DMS114 treated with DMSO at 0.1 percent for 48 hours (cell line): Measurements from ENCODE around the gene CEP131.

Source experiments
- DNase-seq: peaks from one replicate; lab custom pipeline; 2025; ENCODE audit not compliant: unreplicated experiment; lab: John Stamatoyannopoulos, UW

Gene CEP131

DNA sequence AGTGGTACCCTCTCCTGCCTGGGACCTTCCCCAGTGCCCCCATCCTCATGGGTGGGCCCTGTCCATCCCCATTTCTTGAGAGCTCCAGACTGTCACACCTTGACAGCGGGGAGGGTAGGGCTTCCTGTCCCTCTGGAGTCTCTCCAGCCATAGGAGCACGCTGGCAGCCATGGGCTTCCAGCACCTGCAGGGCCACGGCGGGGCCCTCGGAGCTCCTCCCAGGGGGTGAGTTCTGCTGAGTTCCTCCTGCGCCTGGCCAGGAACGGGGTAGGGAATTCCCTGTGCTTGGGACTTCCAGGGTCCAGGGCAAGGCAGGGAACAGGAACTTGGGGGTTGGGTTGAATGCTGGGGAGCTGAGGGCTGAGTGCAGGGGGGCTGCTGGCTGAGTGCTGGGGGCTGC is 33.7 kb downstream of the CEP131 start:
- no peak for DNase-seq

- DNase-seq = no peak
Observed at GRCh38 chr17:81188491-81188840, 34.3 kb downstream of the CEP131 start.

DNA sequence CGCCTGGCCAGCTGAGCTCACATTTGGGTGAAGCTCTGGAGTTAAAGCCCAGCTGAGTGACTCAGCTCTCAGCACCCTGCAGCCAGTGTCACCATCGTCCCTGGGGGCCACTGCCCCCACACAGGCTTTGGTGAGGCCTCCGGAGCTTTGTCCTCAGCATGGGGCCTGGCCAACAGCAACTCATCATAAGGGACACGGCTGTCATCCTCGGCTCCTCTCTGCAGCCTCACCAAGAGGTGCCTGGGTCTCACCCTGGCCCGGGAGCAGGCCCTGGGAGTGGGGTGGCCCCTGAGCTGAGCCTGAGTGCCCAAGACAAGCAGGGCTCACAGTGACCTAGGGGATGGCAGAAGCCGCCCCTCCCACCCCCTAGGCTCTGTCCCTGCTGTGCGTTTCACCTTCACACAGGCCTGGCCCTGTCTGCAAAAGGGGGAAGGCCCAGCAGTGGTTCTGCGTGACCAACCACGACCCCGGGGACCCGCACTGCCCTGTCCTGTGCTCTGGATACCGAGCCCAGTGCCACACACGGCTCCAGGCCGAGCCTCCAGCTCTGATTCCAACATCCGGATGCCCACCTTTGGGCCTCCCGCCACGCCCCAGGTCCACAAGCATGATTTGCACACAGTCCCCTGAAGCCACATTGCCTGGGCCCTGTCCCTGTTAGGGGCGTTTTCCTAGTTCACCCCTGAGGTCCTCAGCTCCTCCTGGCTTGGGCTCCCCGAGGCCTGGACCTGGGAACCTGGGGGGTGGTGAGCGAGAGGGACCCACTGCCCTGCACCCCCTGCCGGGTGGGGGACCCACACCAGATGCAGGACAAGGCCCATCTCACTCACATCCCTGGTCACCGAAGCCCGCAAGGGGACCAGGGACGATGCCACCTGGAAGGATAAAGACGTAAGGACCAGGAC is 34.9 kb downstream of the CEP131 start:
- no peak for DNase-seq

- DNase-seq = no peak
Observed at GRCh38 chr17:81187120-81187519, 35.6 kb downstream of the CEP131 start.

GRCh38 chr17:81186203-81186602 is 36.6 kb downstream of the CEP131 start:
- DNase-seq = no peak

DNA sequence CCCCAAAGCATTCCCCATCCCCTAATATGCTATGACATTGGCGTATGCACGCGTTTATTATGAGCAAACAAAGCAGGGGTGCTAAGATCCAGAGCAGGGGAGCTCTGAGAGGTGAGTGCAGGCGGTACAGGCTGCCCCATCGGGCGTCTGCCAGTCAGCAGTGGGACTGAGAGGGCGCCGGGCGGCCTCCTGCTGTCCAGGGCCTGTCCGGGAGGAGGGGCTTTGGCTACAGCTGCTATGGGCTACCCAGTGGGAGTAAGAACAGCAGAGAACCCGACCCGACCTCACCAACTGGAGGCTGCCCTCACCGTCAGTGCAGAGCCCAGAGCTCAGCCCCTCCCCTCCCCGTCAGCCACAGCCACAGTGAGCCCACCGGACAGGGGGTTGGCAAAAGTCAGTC is 38.2 kb downstream of the CEP131 start:
- no peak for DNase-seq

DNA sequence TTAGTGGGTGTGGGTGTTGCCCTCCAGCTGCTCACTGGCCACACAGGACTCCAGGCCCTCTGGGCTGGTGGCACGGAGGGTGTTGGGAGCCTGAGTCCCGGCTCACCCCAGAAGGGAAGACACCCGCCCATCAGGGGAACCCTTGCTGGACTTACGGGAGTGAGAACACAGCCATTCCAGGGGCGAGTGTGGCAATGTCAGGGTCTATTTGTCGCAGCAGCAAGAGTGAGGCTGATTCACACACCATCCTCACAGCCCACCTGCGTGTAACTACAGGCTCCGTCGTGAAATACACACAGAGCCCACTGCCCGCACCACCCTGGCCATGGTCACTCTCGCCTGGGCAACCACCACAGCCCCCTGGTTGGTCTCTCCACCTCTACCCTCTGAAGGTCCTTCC is 39.0 kb downstream of the CEP131 start:
- DNase-seq = no peak

- no peak for DNase-seq
Observed at GRCh38 chr17:81183316-81183715, 39.4 kb downstream of the CEP131 start.

DNA sequence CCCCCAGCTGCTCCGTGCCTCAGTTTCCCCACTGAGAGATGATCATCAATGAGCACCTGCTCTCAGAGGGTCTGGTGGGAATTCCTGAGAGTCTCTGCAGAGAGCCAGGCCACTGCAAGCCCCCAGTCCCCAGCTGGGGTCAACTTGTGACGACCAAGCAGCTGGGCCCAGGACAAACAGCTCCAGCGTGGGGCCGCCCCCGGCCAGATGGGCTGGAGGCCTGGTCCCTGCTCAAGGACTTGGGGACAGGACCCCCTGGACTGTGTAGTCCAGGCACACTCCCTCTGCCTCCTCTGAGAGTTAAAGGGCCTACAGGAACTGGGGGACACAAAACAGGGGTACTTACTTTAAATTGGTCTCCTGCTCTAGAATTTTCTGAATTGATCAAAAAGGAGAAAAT is 40.2 kb downstream of the CEP131 start:
- no peak for DNase-seq

GRCh38 chr17:81181811-81182185 is 41.0 kb downstream of the CEP131 start:
- no peak for DNase-seq

GRCh38 chr17:81180836-81181810 is 41.6 kb downstream of the CEP131 start:
- no peak for DNase-seq

GRCh38 chr17:81179861-81180260 is 42.9 kb downstream of the CEP131 start:
- DNase-seq = no peak

GRCh38 chr17:81179220-81179619 is 43.5 kb downstream of the CEP131 start:
- DNase-seq = no peak

DNA sequence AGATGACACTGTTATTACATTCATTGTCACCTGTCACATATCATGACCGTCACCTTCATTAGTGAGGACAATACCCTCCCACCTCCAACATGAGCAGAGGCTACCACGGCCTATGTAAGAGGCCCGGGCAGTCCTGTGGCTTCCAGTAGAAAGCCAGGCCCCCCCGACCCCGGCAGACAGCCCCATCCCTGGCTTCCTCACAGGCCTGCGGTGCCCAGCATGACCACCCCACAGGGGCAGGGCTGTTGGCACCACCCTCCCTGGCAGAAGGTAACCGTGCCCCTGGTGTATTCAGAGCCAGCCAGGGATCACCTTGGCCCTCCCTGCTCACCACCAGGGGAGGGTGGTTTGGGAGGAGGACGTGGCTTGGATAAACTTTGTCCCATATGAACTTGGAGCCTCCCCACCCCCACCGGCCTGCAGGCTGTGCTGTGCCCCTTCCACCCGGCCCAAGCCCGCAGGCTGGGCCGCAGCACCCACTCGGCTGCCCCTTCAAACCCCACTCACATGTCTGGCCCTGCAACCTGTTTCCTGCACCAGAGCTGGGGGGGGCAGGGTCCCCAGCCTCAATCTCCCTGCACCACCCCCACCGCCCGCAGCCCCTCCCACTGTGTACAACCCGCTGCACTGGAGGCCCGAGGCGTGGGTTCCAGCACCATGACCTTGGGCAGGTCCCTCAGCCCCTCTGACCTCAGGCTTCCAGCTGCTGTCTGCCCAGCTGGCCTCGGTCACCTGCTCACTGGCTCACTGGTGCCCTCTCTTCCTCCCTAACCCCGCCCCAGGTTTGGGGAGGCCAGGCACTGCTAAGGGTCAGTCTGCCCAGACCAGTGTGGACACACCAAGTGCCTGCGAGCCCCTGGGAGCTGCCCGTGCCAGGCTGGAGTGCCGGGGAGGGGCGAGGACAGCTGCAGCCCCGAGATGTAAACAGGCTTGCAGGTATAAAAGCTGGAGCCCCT is 44.4 kb downstream of the CEP131 start:
- DNase-seq = no peak

GRCh38 chr17:81176666-81177065 is 46.1 kb downstream of the CEP131 start:
- DNase-seq = no peak

DNA sequence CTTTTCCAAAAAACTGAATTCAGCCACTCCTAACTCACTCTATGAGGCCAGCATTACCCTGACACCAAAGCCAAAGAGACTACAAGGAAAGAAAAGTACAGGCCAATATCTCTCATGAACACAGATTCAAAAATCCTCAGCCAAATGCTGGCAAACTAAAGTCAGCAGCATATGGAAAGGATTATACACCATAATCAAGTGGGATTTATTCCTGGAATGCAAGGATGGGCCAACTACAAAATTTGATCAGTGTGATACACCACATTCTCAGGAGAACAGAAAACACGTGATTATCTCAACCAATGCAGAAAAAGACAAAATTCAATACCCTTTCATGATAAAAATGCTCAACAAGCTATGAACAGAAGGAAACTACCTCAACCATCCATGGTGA is 49.0 kb downstream of the CEP131 start:
- no peak for DNase-seq

- DNase-seq = no peak
Observed at GRCh38 chr17:81173052-81173761, 49.6 kb downstream of the CEP131 start.

GRCh38 chr17:81171941-81172340 is 50.8 kb downstream of the CEP131 start:
- DNase-seq = no peak

DNA sequence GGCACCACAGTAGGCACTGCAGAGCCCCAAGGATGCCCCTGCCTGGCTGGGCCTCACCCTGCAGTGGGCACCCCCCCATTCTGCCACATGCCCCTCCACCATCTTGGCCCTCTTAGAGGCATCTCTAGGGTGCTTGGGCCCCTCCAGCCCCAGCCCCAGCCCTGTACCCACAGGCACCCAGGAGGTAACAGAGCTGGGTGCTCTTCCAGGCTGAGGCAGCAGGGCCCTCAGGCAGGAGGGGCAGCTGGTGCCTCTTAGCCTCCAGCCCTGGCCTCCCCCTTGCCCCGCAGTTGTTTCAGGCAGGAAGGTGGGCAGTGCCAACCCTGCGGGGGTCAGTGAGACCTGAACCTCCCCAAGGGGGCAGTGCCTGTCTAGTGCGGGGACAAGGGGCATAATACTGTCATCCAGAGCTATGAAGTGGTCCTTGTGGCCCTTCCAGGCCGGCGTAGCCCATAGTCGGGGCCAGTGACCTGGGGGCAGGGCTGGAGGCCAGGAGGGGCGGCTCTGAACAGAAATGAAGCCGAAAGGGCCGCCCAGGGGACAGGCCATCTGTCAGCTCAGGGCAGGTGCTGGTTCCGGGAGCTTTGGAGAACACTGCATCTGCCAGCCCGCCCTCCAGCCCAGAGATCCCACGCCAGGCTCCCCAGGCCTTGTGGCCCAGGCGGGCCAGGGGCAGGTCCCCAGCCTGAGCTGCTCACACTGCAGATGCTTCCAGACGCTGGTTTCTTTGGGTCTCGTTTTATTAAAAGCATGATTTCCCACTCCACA is 51.9 kb downstream of the CEP131 start:
- DNase-seq = no peak
